Liver (tissue), 9 donors: ENCODE data around the gene DMXL2. TPM values are rescaled to one million over a fixed set of nuclear protein-coding genes. Genes with fewer than 3 reads are reported as not detected.

Experiments used
- DNase-seq: peaks from one replicate; pipeline ENCODE4 v3.0.0-alpha.2; 2017; ENCODE audit warnings: low spot score
- H3K27ac ChIP-seq, 2 donors: one replicate each; pipeline ENCODE4 v1.7.0; 2013; ENCODE audit warnings: inconsistent platforms in 2 of 2, low read length in 2 of 2, control low read depth in 1 of 2, low read depth in 1 of 2, mild to moderate bottlenecking in 1 of 2
- H3K27me3 ChIP-seq, 4 donors: one replicate each; pipeline versions ENCODE4 v1.6.1 to v1.7.0; 2013; ENCODE audit warnings: low read length in 3 of 4, inconsistent platforms in 1 of 4, mild to moderate bottlenecking in 1 of 4, moderate library complexity in 1 of 4; ENCODE audit not compliant: control insufficient read depth in 4 of 4, insufficient read depth in 4 of 4
- H3K36me3 ChIP-seq, 4 donors: one replicate each; pipeline versions ENCODE4 v1.6.1 to v1.7.0; 2013; ENCODE audit warnings: low read length in 3 of 4, mild to moderate bottlenecking in 3 of 4, low read depth in 1 of 4, moderate library complexity in 1 of 4; ENCODE audit not compliant: control insufficient read depth in 4 of 4, insufficient read depth in 3 of 4
- H3K4me1 ChIP-seq, 4 donors: one replicate each; pipeline versions ENCODE4 v1.6.1 to v1.7.0; 2013; ENCODE audit warnings: low read length in 3 of 4, mild to moderate bottlenecking in 3 of 4, moderate library complexity in 1 of 4; ENCODE audit not compliant: control insufficient read depth in 4 of 4, insufficient read depth in 4 of 4
- H3K4me3 ChIP-seq, 3 donors: one replicate each; pipeline versions ENCODE4 v1.6.1 to v1.7.0; 2013; ENCODE audit warnings: low read length in 3 of 3, control low read depth in 1 of 3, low read depth in 1 of 3, mild to moderate bottlenecking in 1 of 3
- H3K9ac ChIP-seq, 2 donors: one replicate each; pipeline ENCODE4 v1.7.0; 2013; ENCODE audit warnings: low read length in 2 of 2, mild to moderate bottlenecking in 2 of 2, moderate library complexity in 2 of 2, control low read depth in 1 of 2, low read depth in 1 of 2
- H3K9me3 ChIP-seq, 4 donors: one replicate each; pipeline versions ENCODE4 v1.6.1 to v1.7.0; 2013; ENCODE audit warnings: low read length in 3 of 4; ENCODE audit not compliant: control insufficient read depth in 4 of 4
- EGR1 ChIP-seq, 2 donors: IDR thresholded peaks; 2 replicates each; pipeline ENCODE4 v1.6.1; 2016 to 2018; ENCODE audit warnings: antibody characterized with exemption in 2 of 2, low read depth in 2 of 2
- FOXA1 ChIP-seq: IDR thresholded peaks from 2 replicates; pipeline ENCODE4 v1.6.1; 2016; ENCODE audit warnings: antibody characterized with exemption
- FOXA2 ChIP-seq: IDR thresholded peaks from 2 replicates; pipeline ENCODE4 v1.6.1; 2016; ENCODE audit warnings: antibody characterized with exemption
- GABPA ChIP-seq, 2 donors: IDR thresholded peaks in 1 of 2; conservative IDR thresholded peaks in 1 of 2; 2 replicates each; pipeline ENCODE4 v1.6.1; 2016; ENCODE audit warnings: antibody characterized with exemption in 2 of 2, mild to moderate bottlenecking in 1 of 2, moderate library complexity in 1 of 2
- HNF4A ChIP-seq, 2 donors: conservative IDR thresholded peaks; 2 replicates each; pipeline ENCODE4 v1.6.1; 2016; ENCODE audit warnings: antibody characterized with exemption in 2 of 2, mild to moderate bottlenecking in 2 of 2
- HNF4G ChIP-seq: IDR thresholded peaks from 2 replicates; pipeline ENCODE4 v1.6.1; 2016; ENCODE audit warnings: antibody characterized with exemption
- NR2F2 ChIP-seq: IDR thresholded peaks from 2 replicates; pipeline ENCODE4 v1.6.1; 2016; ENCODE audit warnings: antibody characterized with exemption
- SP1 ChIP-seq: IDR thresholded peaks from 2 replicates; pipeline ENCODE4 v1.6.1; 2018; ENCODE audit warnings: antibody characterized with exemption, mild to moderate bottlenecking
- TAF1 ChIP-seq: conservative IDR thresholded peaks from 2 replicates; pipeline ENCODE4 v1.6.1; 2016; ENCODE audit warnings: antibody characterized with exemption, mild to moderate bottlenecking
- WGBS: extraction: QIAGEN DNeasy Blood & Tissue Kit; methylation state at CpG from one replicate; pipeline ENCODE4 v1.1.7; 2013; 5-methylcytosine and 5-hydroxymethylcytosine counted together
- polyA plus RNA-seq, 2 donors: library from polyadenylated mRNA; stranded (reverse) in 1 of 2; unstranded in 1 of 2; fragments of 200-250 nt in 1 of 2; fragments of >200 nt in 1 of 2; fragmentation: Nextera tagmentation in 1 of 2; extraction: Ambion mirVana in 1 of 2; gene quantifications; one replicate each; pipeline versions ENCODE4 v1.2.1 to v1.2.3, GENCODE V29; 2013 to 2015
- total RNA-seq, 2 donors: library from RNA; depleted of rRNA; stranded (reverse); fragments of >200 nt; gene quantifications; one replicate each; pipeline ENCODE4 v1.2.3, GENCODE V29; 2014
- TF ChIP-seq, protein P1 (sequence below): IDR thresholded peaks from 2 replicates; pipeline ENCODE4 v1.6.1; 2016; ENCODE audit warnings: antibody characterized with exemption
- TF ChIP-seq, protein P2 (sequence below): fragments of 150-350 bp; IDR thresholded peaks from 2 replicates; pipeline ENCODE4 v1.5.1; 2017; ENCODE audit warnings: improper control_type of control experiment, low read depth, low read length; ENCODE audit not compliant: missing input control
- TF ChIP-seq, protein P3 (sequence below): IDR thresholded peaks from 2 replicates; pipeline ENCODE4 v1.6.1; 2016; ENCODE audit warnings: antibody characterized with exemption, mild to moderate bottlenecking
- TF ChIP-seq, protein P4 (sequence below): IDR thresholded peaks from 2 replicates; pipeline ENCODE4 v1.6.1; 2016; ENCODE audit warnings: antibody characterized with exemption
- donor health status: healthy.
- donor health status: healthy.
- donor health status: healthy.
- donor health status: healthy.
- donor health status: healthy.

The DMXL2 gene
- total and polyA plus RNA-seq, 4 donors: 3.4 to 58.5 (median 17.6) TPM

DNA sequence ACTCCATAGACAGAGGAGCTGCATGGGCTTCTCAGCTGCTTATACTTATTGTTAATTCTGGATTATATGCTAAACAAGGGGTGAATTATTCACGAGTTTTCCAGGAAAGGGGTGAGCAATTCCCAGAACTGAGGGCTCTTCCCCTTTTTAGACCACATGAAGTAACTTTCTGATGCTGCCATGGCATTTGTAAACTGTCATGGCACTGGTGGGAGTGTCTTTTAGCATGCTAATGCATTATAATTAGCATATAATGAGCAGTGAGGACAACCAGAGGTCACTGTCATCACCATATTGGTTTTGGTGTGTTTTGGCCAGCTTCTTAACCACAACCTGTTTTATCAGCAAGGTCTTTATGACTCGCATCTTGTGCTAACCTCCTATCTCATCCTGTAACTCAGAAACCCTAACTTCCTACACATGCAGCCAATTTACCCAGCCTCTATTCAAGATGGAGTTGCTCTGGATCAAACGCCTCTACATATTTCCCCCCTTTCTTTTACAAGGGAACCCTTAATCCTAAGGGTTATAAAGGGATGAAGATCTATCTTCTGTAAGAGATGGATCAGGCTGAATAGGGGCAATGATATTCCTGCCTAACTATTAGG, 12.1 kb upstream of the DMXL2 start (continued):
- TF ChIP-seq, protein P1, sequence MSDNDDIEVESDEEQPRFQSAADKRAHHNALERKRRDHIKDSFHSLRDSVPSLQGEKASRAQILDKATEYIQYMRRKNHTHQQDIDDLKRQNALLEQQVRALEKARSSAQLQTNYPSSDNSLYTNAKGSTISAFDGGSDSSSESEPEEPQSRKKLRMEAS: no peak
- no peak for TF ChIP-seq EGR1 (IDR thresholded peaks at IDR 0.05; ENCODE audit: low read depth in 2 of 2)
- TF ChIP-seq TAF1: no peak
- no peak for TF ChIP-seq GABPA (IDR thresholded peaks at IDR 0.05 in 1 of 2, conservative IDR thresholded peaks at IDR 0.05 in 1 of 2)
- TF ChIP-seq HNF4G: no peak

DNA sequence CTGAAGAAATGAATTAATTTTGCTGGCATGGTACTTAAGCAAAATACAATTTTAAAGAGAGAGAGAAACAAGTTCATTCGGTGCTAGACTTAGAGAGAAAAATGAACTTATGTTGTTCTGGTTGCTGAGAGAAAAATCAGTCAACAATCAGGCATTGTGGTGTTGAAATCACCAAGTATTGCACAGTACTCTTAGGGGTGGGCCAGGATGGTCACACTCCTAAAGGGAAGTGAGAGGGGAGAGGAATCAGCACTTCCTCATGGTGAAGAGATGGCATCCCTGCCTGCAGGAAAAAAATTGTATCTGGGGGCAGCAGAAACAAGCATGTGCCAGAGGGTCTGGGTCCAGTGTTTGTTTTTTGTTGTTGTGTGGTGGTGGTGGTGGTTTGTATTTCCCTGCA, 7.0 kb upstream of the DMXL2 start:
- TF ChIP-seq SP1 (no peak), HNF4G (no peak), FOXA2 (no peak), HNF4A (conservative IDR thresholded peaks at IDR 0.05) (no peak), NR2F2 (no peak), FOXA1 (no peak)
- TF ChIP-seq, protein P2, sequence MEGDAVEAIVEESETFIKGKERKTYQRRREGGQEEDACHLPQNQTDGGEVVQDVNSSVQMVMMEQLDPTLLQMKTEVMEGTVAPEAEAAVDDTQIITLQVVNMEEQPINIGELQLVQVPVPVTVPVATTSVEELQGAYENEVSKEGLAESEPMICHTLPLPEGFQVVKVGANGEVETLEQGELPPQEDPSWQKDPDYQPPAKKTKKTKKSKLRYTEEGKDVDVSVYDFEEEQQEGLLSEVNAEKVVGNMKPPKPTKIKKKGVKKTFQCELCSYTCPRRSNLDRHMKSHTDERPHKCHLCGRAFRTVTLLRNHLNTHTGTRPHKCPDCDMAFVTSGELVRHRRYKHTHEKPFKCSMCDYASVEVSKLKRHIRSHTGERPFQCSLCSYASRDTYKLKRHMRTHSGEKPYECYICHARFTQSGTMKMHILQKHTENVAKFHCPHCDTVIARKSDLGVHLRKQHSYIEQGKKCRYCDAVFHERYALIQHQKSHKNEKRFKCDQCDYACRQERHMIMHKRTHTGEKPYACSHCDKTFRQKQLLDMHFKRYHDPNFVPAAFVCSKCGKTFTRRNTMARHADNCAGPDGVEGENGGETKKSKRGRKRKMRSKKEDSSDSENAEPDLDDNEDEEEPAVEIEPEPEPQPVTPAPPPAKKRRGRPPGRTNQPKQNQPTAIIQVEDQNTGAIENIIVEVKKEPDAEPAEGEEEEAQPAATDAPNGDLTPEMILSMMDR: no peak
- TF ChIP-seq, protein P1: no peak
- TF ChIP-seq, protein P3, sequence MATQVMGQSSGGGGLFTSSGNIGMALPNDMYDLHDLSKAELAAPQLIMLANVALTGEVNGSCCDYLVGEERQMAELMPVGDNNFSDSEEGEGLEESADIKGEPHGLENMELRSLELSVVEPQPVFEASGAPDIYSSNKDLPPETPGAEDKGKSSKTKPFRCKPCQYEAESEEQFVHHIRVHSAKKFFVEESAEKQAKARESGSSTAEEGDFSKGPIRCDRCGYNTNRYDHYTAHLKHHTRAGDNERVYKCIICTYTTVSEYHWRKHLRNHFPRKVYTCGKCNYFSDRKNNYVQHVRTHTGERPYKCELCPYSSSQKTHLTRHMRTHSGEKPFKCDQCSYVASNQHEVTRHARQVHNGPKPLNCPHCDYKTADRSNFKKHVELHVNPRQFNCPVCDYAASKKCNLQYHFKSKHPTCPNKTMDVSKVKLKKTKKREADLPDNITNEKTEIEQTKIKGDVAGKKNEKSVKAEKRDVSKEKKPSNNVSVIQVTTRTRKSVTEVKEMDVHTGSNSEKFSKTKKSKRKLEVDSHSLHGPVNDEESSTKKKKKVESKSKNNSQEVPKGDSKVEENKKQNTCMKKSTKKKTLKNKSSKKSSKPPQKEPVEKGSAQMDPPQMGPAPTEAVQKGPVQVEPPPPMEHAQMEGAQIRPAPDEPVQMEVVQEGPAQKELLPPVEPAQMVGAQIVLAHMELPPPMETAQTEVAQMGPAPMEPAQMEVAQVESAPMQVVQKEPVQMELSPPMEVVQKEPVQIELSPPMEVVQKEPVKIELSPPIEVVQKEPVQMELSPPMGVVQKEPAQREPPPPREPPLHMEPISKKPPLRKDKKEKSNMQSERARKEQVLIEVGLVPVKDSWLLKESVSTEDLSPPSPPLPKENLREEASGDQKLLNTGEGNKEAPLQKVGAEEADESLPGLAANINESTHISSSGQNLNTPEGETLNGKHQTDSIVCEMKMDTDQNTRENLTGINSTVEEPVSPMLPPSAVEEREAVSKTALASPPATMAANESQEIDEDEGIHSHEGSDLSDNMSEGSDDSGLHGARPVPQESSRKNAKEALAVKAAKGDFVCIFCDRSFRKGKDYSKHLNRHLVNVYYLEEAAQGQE: no peak
- Histone ChIP-seq H3K27ac (no peak overlapping the region), H3K36me3 (no peaks in the 10 kb centered on the region), H3K27me3 (no peaks in the 10 kb centered on the region), H3K4me1 (no peaks in the 10 kb centered on the region), H3K9me3 (no peaks in the 10 kb centered on the region), H3K9ac (no peak overlapping the region), H3K4me3 (no peak overlapping the region)
- DNase-seq: no peak
- 71% methylated on average over 1 of the region's 1 CpG for WGBS

DNA sequence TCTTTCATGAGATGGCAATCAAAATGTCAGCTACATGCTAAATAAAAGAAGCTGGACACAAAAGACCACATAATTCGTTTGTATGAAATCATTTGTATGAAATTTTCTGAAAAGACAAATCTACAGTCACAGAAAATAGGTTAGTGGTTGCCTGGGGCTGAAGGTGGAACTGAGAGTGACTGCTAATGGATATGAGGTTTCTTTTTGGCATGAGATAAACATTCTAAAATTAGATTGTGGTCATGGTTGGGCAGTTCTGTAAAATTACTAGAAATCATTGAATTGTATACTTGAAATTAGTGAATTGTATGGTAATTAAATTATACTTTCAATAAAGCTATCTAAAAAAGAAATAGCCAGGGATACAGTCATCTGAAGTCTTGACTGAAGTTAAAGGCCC, 2.7 kb upstream of the DMXL2 start:
- Histone ChIP-seq H3K4me1 (peaks cover 2 to 19% (median 10%) of the 10 kb centered on the region in 4 donors), H3K9me3 (no peaks in the 10 kb centered on the region), H3K27me3 (no peaks in the 10 kb centered on the region), H3K36me3 (no peaks in the 10 kb centered on the region), H3K27ac (no peak overlapping the region), H3K4me3 (no peak overlapping the region), H3K9ac (no peak overlapping the region)
- no peak for DNase-seq
- TF ChIP-seq, protein P4, sequence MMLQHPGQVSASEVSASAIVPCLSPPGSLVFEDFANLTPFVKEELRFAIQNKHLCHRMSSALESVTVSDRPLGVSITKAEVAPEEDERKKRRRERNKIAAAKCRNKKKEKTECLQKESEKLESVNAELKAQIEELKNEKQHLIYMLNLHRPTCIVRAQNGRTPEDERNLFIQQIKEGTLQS: no peak
- 36% methylated on average over 1 of the region's 1 CpG for WGBS
